GM18907 (cell line): ENCODE results near the gene TLK1.
"Not testable (repeated sequence)": the region's sequence is repeated elsewhere in the genome, so short reads cannot be mapped to it uniquely, and the experiment has no call there.

Experiments used
- ATAC-seq: cut with Tn5 transposase; IDR thresholded peaks from one replicate; pipeline ENCODE4 v1.9.1; 2021; ENCODE audit warnings: mild to moderate bottlenecking, moderate library complexity; ENCODE audit not compliant: unreplicated experiment

The TLK1 gene

DNA sequence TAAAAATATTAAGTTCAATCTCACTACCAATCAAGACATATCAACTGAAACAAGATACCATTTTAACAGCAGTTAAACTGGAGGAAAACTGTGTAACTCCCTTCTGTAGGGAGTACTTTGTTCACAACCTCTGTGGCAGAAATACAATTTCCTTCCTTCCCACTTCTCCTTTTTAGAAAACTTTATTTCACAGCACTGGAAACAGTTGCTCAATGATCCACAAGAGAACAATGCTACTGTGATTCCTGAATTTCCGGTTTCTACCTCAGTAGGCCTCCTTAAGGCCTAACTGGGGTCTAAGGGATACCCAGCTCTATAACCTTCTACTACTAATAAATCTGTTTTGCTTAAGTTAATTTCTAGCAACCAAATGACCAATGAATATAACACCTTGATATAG, 14.1 kb downstream of the TLK1 start:
- ATAC-seq, result no peak

DNA sequence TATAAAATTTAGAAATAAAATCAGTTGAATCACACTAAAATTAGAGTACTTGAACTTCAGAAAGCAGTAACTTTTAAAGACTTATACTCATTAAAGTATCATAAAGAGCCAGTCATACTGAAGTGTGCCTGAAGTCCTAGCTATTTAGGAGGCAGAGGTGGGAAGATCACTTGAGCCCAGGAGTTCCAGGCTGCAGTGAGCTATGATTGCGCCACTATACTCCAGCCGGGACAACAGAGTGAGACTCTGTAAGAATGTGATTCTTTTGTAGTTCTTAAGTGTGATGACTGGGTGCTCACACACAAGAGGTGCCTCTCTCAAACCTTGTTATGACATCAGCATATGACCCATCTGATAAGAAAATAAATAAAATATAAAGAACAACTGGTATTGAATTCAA, 14.6 kb downstream of the TLK1 start:
- ATAC-seq, result no peak

GRCh38 chr2:171143670-171144062, 17.0 kb downstream of the TLK1 start:
- no peak for ATAC-seq

GRCh38 chr2:171142398-171142797, 18.3 kb downstream of the TLK1 start:
- ATAC-seq, result no peak

DNA sequence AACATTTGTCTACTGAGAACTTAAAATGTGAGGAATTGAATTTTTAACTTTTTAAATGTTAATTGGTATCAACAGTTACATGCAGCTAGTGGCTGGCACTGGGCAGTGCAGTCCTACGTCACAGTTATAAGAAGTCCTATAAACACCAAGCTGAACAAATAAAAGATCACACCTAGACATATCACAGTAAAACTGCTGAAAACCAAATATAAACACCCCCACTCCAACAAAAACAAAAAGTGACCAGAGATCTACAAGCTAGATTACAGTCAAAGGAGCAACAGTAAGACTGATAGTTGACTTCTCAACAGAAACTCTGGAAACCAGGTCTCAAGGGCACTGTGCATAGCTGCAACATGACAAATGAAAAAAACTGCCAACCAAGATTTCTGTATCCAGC, 19.4 kb downstream of the TLK1 start:
- no peak for ATAC-seq

DNA sequence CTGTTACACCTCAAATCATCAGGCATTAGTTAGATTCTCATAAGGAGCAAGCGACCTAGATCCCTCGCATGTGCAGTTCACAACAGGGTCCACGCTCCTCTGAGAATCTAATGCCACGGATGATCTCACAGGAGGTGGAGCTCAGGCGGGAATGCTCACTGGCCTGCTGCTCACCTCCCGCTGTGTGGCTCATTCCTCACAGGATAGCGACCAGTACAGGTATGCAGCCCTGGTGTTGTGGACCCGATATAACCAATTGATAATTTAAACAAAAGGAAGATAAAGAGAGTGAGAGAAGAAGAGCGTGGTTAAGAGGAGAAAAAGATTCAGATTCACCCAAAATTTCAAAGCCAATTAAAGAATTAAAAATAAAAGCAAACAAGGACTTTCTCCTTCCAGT, 20.8 kb downstream of the TLK1 start:
- ATAC-seq, result no peak

- peak; percentile 82 for ATAC-seq
Measured at GRCh38 chr2:171136024-171136423, 24.7 kb downstream of the TLK1 start.

- no peak for ATAC-seq
Measured at GRCh38 chr2:171134624-171135230, 26.0 kb downstream of the TLK1 start.

- no peak for ATAC-seq
Measured at GRCh38 chr2:171132086-171132485, 28.6 kb downstream of the TLK1 start.

DNA sequence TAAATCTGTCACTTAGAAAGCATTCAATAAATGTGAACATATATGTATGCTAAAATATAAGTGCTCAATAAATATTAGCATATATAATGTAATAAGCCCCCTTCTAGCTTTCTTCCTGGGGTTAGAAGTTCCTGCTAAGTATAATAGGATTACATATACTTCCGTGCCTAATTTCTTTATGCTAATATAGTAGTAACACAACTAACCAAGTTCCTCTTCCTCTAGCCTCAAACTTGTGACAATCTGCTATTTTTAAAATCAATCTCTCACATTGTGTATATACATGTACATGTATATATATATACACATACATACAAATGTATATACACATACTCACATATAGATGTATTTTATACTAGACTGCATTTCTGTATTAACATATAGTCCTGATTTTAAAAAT, 32.2 kb downstream of the TLK1 start:
- ATAC-seq, result no peak

GRCh38 chr2:171124541-171124940, 36.2 kb downstream of the TLK1 start:
- no peak for ATAC-seq

GRCh38 chr2:171109571-171109970, 51.1 kb downstream of the TLK1 start:
- ATAC-seq, result no peak

- no peak for ATAC-seq
Measured at GRCh38 chr2:171109020-171109419, 51.7 kb downstream of the TLK1 start.

- ATAC-seq, result no peak
Measured at GRCh38 chr2:171107803-171108202, 52.9 kb downstream of the TLK1 start.

- ATAC-seq, result no peak
Measured at GRCh38 chr2:171104379-171104778, 56.3 kb downstream of the TLK1 start.

DNA sequence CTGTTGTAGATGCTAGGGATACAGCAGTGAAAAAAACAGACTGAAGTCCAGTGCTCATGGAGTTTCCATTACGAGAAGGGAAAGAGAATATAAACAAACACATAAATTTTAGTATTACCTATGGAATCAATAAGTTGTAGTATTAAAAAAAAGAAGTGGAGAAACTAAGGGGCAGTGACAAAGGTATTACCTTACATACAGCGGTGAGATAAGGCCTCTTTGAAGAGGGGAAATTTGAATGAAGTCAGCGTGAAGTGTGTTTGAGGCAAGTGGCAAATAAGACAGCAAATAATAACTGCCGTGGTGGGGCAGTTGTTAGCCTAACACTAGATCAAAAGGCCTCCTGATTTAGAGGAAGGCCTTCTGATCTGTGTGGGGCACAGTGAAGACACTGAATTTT, 57.9 kb downstream of the TLK1 start:
- ATAC-seq, result no peak

DNA sequence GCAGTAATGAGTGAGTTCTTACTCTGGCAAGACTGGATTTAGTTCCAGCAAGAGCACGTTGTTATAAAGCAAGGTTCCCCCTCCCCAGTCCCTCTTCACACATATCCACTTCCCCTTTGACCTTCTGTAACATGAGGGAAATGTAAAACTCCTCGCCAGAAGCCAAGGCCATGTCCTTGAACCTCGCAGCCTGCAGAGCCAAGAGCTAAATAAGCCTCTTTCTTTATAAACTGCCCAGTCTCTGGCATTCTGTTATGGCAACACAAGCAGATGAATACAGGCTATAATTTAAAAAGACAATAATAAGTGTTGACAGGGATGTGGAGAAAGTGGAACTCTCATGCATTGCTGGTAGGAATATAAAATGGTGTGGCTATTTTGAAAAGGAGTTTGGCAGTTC, 60.3 kb downstream of the TLK1 start:
- no peak for ATAC-seq

DNA sequence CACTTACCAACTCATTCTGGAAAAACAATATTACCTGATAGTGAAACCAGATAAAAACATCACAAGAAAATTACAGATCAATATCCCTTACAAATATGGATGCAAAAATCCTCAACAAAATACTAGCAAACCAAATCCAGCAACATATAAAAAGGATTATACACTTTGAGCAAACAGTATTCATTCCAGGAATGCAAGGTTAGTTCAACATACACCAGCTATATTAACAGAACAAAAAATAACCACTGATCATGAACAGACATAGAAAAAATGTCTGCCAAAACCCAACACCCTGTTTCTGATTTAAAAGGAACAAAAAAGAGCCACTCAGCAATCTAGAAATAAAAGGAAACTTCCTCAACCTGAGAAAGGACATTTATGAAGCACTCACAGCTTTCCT, 62.1 kb downstream of the TLK1 start:
- ATAC-seq, result no peak

- ATAC-seq, result no peak
Measured at GRCh38 chr2:171095014-171095582, 65.6 kb downstream of the TLK1 start.

DNA sequence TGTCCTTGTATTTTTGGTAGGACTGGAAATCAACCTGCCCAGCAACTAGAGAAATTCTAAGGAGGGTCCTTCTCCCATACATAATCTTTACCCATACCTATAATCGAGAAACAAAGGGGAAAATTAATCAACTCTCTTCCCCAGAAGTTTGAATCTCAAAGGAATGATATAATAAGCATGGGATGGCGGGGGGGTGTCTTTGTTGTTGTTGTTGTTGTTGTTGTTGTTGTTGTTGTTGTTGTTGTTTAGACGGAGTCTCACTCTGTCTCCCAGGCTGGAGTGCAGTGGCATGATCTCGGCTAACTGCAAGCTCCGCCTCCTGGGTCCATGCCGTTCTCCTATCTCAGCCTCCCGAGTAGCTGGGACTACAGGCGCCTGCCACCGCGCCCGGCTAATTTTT, 69.2 kb downstream of the TLK1 start:
- ATAC-seq, result not testable (repeated sequence)

GRCh38 chr2:171089489-171089888, 71.2 kb downstream of the TLK1 start:
- ATAC-seq, result no peak

DNA sequence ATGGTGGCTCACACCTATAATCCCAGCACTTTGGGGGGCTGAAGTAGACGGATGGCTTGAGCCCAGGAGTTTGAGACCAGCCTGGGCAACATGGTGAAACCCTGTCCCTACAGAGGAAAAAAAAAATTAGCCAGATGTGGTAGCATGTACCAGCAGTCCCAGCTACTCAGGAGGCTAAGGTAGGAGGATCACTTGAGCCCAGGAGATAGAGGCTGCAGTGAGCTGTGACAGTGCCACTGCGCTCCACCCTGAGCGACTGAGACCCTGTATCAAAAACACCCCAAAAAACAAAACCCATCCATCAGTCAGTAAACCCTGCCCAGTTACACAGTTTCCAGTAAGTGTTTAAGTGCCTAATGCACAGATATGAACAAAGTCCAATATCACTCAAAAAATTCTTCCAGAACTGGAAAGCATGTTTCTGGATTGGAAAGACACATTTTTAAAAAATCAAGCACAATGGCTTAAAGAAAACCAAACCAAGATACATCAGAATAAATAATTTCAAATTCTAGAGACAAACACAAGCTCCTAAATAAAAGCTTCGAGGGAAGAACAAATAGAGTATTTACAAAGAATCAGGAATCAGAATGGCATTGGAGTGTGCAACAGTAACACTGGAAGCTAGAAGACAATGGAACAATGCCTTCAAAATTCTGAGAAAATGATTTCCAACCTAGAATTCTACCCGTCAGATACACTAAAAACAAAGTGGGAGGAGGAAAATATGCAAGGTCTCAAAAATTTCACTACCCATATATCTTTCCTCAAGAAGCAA, 72.4 kb downstream of the TLK1 start:
- ATAC-seq, result no peak
